Measurements from ENCODE around the gene CEP85.

Gene CEP85

DNA sequence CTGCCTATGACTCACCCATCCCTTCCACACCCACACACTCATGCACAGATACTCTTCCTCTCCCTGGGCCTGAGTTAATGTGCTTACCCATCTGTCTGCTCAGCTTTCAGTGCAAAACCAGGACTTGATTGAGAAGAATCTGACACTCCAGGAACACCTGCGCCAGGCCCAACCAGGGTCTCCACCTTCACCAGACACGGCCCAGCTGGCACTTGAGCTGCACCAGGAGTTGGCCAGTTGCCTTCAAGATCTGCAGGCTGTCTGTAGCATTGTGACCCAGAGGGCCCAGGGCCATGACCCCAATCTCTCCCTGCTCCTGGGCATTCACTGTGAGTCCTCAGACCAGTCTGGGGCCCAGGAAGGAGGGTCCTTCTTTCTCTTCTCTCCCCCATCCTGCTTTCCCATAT lies 42.4 kb downstream of the CEP85 start:
- in situ Hi-C loops (cut with MboI; ENCODE audit: low sequenced_read_pairs) = no loop called here

DNA sequence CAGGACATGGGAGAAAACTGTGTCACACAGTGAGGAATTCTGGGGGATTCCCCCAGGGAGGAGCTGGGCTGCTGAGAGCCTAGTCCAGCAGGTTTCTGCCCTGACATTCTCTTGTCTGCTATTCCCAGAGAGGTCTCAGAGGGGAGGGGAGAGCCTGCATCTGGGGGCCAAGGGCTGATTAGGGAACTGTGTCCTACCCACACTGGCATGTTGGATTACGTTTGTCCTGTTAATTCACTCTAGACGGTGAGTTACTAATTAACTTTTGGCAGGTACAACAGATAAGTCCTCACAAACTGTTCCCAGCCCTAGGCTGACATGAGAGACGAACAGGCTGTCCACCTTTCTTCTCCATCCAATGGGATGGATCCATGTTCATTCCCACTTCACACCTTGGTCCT lies 43.3 kb downstream of the CEP85 start:
- in situ Hi-C loops (cut with MboI; ENCODE audit: low sequenced_read_pairs) = no loop called here

DNA sequence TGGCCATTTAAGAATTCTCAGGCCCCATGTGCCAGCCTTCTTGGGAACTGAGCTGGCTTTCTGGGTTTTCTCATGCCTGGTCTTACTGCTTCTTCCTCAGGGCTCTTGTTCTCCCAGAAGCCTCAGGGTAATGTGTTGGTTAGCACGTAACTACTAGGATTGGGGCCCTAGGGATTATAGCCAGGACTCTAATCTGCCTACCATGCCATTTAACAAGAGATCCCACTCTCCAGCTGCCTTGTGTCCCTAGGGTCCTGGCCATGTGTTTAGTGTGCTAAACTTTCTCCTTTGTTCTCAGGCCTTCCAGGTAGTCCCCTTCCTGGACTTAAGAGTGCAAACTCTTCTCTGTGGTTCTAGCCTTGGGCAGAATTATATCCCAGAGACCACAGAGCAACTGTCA lies 43.7 kb downstream of the CEP85 start:
- in situ Hi-C loops (cut with MboI; ENCODE audit: low sequenced_read_pairs) = no loop called here

DNA sequence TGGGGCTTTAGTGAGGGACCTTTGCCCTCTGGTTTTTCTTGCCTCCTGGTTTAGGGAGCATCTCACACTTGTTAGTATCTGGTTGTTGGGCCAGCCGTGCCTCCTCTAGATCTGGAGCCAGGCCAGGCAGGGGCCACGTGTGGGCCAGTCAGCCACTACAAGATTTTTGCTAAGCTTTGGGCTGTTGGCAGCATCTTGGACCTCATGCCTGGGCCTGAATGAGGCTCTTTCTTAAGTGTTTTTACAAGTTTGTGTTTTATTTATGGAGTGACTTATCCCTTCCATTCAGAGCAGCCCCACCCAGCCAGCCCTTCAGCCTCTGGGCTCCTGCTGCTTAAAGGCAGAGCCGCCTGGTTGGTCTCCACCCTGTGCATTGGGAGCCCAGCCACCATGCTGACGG lies 44.3 kb downstream of the CEP85 start:
- in situ Hi-C loops (cut with MboI; ENCODE audit: low sequenced_read_pairs) = no loop called here

DNA sequence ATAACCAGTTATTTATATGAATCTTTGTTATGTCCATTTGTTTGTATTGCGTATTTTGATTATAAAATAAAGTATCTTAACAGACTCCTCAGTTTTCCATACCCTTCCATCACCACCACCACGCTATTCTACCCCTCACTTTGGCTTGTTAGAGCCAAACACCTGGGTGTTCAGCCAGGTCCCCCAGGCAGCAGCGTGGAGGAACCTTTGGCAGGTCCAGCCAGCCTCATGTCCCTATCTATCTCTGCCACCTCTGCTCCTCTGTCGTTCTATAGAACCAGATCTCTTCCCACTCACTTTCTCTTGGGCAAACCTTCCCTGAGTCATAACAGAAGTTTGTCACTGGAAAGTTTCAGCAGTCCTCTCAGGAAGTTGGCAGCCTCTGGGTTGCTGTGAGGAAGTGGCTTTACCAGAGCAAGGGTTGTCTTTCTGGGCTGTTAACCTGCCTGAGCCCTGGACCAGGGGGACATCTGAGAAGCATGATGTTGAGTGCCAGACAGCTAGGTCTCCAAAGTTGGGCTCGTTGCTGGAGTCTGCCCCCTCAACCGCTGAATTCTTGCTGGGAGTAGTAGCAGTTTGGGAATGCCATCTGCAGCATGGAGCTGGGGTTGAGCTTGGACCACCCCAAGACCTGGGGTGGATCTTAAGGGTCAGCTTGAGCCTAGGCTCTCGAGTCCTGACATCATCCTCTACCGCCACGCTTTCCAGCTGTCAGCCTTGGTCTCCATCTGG lies 44.9 kb downstream of the CEP85 start:
- in situ Hi-C loops (cut with MboI; ENCODE audit: low sequenced_read_pairs) = no loop called here

DNA sequence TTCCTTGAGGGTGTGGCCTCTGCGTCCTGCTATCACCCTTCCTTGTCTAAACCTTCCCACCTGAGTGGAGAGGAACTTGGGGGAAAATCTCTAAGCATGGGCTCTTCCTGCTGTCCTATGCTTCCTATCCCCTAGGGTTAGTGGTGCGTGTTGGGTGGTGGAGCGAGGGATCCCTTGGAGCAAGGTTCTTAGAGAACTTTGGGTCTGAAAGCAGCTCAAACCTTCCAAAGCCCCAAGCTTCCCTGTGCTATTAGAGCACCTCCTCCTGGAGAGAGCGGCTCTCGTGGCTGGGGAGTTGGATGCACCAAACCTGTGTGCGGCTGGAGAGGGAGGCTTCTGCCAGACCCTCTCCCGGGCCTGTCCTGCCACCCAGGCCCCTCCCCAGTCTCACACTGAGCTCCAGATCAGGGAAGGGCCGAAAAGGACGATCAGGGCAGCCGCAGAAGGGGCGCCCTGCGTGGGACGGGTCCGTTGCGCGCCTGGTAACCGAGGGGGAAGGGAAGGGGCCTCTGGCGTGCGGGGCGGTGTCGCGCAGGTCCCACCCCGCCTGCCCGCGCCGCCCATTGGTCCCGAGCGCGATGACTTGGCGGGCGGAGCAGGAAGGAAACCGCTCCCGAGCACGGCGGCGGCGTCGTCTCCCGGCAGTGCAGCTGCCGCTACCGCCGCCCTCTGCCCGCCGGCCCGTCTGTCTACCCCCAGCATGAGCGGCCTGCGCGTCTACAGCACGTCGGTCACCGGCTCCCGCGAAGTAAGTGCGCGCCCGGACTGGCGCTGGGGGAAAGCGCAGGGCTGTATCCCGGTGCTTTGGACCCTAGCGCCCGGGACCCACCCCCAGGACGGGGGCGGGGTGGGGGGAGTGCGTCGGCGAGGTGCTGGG lies 45.7 kb downstream of the CEP85 start, which contains the start of gene SH3BGRL3:
Gene SH3BGRL3, plus strand, starts transcription at position 631 of the 877 bp plus-strand sequence. Its CDS starts 70 bp downstream, at position 701.
- in situ Hi-C loops (cut with MboI; ENCODE audit: low sequenced_read_pairs) = no loop called here

DNA sequence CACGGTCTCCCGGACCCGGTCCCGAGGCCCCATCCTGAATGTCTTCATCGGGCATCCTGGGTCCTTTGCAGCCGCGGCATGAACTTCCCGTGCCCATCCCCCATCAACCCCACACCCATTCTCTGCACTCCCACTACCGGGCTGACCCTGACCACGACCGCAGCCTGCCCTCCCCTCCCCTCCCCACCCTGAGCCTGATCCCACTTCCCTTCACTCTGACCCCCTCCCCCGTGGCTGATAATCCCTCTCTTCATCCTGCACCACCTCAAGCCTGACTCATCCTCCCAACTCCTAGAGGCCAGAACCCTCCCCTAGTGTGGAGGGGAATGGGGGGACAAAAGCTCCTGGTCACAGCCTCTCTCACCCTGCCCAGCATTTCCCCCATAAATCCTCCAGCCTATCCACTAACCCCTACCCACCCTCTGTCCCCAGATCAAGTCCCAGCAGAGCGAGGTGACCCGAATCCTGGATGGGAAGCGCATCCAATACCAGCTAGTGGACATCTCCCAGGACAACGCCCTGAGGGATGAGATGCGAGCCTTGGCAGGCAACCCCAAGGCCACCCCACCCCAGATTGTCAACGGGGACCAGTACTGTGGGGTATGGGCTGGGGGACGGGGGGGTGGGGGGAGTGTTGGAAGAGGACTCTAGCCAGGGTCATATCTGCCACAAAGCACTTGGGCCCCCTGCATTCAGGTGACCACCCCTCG lies 46.5 kb downstream of the CEP85 start:
- in situ Hi-C loops (cut with MboI; ENCODE audit: low sequenced_read_pairs) = no loop called here

DNA sequence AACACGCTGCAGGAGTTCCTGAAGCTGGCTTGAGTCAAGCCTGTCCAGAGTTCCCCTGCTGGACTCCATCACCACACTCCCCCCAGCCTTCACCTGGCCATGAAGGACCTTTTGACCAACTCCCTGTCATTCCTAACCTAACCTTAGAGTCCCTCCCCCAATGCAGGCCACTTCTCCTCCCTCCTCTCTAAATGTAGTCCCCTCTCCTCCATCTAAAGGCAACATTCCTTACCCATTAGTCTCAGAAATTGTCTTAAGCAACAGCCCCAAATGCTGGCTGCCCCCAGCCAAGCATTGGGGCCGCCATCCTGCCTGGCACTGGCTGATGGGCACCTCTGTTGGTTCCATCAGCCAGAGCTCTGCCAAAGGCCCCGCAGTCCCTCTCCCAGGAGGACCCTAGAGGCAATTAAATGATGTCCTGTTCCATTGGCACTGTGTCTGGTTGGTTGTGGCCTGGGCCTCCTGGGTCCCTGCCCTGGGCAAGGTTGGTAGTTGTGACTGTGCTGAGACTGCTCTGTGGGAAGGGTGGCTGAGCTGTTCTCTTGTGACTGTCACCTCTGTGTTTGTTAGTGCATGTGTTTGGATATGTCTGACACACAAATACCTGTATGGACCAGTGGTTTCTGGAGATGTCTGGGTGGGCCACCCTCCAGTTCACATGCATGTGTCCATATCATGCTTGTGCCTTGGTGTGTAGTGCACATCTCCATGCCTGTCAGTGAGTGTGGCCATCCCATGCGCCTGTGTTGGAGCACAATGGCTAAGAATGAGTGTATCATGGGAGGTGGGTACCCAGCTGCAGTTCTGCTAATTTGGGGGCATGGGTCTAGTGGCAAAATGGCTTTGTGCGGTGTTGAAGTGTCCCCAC lies 47.3 kb downstream of the CEP85 start:
- in situ Hi-C loops (cut with MboI; ENCODE audit: low sequenced_read_pairs) = no loop called here

DNA sequence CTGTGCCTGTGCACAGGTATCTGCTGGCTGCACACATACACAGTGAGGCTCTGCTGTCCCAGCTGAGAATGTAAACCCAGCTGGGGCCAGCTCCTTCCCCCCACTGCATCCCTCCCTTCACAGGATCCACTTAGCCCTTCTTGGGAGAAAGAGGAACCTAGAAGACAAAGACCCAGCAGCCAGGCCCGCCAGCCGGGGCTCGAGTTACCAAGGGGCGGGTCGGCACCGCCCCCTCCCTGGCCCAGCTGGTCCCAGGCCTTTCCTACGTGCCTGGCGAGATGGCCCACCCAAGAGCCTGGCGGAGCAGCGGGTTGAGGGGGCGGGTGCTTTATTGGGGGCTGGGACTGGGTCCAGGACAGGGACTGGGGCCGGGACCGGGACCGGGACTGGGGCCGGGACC lies 48.0 kb downstream of the CEP85 start:
- in situ Hi-C loops (cut with MboI; ENCODE audit: low sequenced_read_pairs) = no loop called here

DNA sequence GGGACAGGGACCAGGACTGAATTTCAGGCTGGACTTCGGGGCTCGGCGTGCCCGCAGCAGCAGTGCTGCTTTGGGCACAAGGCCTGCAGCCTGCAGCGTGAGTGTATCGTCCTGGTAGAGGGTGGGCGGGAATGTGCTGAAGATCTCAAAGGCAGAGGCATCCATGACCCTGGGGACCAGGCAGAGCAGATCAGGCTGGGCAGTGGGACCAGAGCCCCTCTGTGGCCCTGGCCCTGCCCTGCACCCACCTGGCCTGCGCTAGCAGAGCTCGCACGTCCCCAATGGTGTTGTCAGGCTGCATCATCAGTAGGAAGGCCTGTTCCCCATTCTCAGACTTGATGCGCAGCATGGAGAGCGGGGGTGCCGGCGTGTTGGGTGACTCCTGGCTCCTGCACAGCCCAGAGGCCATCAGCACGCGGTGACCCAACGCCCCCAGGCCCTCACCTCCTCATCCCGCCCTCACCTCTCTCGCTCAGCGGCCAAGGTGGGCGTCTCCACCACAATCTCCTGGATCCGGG lies 48.5 kb downstream of the CEP85 start:
- in situ Hi-C loops (cut with MboI; ENCODE audit: low sequenced_read_pairs) = no loop called here

DNA sequence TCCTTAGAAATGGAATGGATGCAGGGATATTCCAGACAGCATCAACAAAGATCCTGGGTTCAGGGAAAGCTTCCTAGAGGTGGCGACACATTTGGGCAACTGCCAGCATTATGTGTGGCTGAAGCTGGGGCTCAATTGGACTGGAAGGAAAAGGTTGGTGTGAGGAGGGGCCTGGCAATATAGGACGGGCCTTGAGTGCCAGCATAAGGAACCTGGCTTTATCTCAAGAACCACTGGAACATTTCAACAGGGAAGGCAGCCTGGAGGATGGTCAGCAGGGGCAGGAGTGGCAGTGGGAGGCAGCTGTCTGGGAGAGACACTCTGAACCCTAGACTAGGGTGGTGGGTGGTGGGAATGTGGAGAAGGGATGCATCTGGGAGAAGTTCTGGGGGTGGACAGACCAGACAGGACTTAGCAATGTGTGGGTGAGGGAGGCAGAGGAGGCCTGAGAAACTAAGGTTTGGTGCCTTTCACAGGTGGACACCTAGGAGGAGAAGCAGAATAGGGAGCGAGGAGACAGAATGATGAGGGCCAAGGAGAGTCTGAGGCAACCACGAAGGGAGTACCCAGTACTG lies 49.4 kb downstream of the CEP85 start:
- in situ Hi-C loops (cut with MboI; ENCODE audit: low sequenced_read_pairs) = no loop called here

DNA sequence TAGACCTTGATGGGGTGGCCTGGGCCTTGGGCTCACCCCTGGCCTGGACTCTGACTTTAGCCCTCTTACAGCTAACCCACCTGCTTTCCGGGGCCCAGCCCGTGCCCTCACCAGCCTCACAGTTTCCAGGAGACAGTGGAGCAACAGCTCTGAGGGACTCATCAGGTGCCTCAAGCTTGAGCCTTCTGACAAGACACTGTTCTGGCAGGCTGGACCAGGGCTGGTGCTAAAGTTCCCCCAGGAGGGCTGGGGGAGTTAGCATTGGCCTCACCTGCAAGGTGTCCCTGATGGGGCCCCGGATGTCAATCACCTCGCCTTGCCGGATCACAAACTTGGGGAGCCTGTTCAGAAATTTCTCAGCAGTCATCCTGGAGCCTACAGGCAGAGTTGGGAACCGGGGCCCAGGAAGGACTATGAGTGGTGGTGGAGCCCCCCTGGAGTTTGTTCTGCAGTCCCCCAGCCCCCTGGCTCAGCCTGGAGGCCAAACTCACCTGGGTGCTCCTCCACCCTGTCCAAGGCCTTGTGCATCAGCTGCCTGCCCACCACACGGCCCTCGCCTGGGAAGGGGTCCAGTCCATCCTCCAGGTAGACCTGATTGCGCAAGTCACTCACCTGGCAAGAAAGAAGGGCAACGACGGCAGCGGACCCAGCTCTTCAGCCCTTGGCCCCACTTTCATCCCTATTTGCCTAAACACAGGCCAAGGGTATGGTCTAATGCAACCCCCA lies 50.0 kb downstream of the CEP85 start:
- in situ Hi-C loops (cut with MboI; ENCODE audit: low sequenced_read_pairs) = no loop called here

DNA sequence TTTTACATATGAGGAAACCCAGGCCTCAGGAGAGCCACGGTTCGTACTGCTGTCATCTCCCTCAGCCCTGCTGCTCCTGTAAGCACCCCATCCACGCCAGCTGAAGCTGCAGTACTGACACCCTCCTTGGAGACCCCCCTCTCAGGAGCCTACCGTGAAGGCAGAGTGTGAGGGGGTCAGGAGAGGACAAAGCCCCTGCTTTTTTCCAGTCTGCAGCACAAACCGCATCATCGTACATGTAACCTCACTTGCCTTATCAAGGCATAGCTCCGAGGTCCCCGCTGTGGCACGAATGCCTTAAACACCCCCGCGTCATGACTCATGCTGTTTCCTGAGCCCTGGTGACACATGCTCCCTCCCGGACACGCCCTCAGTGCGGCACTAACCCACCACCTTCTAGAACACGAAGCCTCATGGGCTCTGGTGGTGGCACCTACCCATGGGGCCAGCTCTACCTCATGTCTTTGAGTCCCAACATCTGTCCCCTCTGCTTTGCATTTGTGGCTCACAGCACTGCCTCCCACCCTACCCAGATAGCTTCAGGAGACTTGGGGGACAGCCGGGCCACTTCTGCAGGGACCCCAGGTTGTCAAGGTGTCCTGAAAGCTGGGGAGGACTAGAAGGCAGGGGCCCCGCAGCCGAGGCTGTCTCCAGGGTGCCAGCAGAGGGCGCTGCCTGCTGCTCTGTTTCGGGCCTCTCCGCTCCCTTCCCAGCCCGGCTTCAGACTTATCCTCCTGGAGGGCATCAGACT lies 50.8 kb downstream of the CEP85 start:
- in situ Hi-C loops (cut with MboI; ENCODE audit: low sequenced_read_pairs) = no loop called here

DNA sequence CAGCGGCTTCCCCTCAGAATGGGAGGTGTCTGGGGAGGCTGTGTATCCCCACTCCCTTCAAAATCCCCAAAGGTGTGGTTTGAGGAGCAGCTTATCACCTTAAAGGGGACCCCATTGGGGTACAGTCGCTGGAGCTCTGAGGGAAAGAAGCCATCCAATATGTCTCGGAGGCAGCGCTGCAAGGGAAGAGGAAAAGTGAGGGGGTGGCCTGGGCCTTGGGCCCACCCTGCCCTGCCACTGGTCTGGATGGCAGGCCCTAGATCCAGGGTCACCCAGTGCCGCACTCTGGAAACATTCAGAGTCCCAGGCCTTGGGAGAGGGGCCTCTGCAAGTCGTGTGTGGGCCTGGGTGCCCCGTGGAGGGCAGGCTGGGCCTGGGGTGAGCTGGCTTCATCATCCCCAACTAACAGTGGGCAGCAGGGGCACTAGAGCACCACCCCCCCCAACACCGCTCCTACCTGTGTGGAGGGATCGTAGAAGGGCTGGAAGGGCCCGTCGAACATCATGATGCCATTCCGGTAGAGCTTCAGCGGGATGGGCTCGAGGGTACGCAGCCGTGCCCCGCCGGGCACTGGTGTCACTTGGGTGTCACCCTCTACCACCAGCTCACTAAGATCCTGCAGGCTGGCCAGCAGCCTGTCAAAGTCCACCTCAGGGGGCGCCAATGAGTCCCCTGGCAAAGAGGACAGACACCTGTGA lies 51.5 kb downstream of the CEP85 start:
- in situ Hi-C loops (cut with MboI; ENCODE audit: low sequenced_read_pairs) = no loop called here

DNA sequence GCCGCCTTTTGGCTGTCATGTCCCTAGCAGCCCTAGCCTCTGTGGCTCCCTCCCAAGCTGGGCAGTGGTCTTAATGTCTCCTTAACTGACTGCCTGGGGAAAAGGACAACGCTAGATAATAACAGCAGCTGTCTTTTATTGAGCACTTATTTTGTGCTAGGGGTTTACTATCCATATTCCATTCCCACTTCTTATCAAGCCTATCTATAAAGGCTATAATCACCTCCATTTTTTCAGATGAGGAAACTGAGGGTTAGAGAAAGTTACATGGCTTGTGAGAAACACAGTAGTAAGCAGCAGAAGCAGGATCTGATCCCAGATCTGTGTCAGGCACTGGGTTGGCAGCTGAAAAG lies 52.0 kb downstream of the CEP85 start:
- in situ Hi-C loops (cut with MboI; ENCODE audit: low sequenced_read_pairs) = no loop called here

DNA sequence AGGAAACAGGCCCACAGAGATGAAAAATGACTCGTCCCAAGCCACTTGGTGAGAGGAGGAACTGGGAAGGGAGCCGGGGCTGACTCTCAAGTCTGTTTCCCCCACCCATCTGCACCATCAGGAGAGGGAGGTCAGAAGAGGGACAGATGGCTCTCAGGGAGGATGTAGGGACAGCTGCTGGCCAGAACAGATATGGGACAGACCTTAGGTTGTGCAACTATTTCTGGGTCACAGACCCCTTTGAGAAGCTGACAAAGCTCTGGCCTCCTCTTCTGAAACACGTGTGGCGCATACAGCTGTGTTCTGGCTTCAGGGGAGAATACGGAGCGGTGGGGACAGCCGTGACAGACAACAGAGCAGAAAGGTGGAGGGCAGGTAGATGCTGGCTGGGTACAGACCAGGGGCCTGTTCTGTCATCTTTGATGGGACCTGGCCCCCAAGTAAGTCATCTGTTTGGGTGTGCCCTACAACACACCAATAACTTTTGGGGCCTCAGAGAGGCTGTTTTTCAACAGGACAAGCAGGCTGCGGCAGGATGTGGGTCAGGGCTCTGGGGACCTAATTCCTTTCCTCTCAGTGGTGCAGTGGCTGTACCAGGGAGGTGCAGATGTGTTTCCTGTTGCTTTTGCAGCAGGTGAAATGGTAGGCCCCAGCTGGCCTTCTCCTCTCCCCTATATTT lies 53.2 kb downstream of the CEP85 start:
- in situ Hi-C loops (cut with MboI; ENCODE audit: low sequenced_read_pairs) = no loop called here

DNA sequence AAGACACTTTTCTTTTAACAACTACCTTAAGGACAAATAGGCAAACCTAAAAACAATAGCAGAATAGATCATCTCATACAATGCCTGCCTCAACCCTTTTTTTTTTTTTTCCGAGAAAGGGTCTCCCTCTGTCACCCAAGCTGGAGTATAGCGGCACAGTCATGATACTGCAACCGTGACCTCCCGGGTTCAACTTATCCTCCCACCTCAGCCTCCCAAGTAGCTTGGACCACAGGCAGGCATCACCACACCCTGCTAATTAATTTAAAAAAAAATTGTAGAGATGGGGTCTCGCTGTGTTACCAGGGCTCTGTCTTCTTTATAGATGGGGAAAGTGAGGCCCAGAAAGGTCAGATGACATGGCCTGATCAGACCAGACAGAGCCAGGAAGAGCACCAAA lies 53.8 kb downstream of the CEP85 start:
- in situ Hi-C loops (cut with MboI; ENCODE audit: low sequenced_read_pairs) = no loop called here

Measured in HL-60/S4 treated with retinoic acid at 250 ng/mL for 4 days and 3 days (cell line).